GM18868 (cell line): Measurements from ENCODE around the gene SAA1.

Experiments used
- ATAC-seq: cut with Tn5 transposase; IDR thresholded peaks from one replicate; pipeline ENCODE4 v1.9.1; 2021; ENCODE audit warnings: mild to moderate bottlenecking, moderate library complexity; ENCODE audit not compliant: unreplicated experiment

The SAA1 gene

GRCh38 chr11:18307461-18308139 is 41.5 kb downstream of the SAA1 start:
- ATAC-seq, result no peak

GRCh38 chr11:18308242-18308641 is 42.2 kb downstream of the SAA1 start:
- ATAC-seq, result no peak

- no peak for ATAC-seq
Measured at GRCh38 chr11:18309691-18310090, 43.6 kb downstream of the SAA1 start.

- peak; percentile 84 for ATAC-seq
Measured at GRCh38 chr11:18310800-18311340, 44.8 kb downstream of the SAA1 start.

- no peak for ATAC-seq
Measured at GRCh38 chr11:18312012-18312411, 45.9 kb downstream of the SAA1 start.

GRCh38 chr11:18312663-18313420 is 46.8 kb downstream of the SAA1 start:
- ATAC-seq, result no peak

GRCh38 chr11:18313965-18314763 is 48.1 kb downstream of the SAA1 start:
- no peak for ATAC-seq

GRCh38 chr11:18314784-18315523 is 48.9 kb downstream of the SAA1 start:
- ATAC-seq, result no peak

GRCh38 chr11:18315893-18316292 is 49.8 kb downstream of the SAA1 start:
- no peak for ATAC-seq

- no peak for ATAC-seq
Measured at GRCh38 chr11:18317551-18317950, 51.5 kb downstream of the SAA1 start.
